UCSD-AML1 (cell line): ENCODE data around the gene UMOD.
"Not testable (repeated sequence)": the region's sequence is repeated elsewhere in the genome, so short reads cannot be mapped to it uniquely, and the experiment has no call there.

ENCODE experiments used
- DNase-seq: peaks from one replicate; lab custom pipeline; 2025; ENCODE audit not compliant: unreplicated experiment; lab: John Stamatoyannopoulos, UW

Gene UMOD

DNA sequence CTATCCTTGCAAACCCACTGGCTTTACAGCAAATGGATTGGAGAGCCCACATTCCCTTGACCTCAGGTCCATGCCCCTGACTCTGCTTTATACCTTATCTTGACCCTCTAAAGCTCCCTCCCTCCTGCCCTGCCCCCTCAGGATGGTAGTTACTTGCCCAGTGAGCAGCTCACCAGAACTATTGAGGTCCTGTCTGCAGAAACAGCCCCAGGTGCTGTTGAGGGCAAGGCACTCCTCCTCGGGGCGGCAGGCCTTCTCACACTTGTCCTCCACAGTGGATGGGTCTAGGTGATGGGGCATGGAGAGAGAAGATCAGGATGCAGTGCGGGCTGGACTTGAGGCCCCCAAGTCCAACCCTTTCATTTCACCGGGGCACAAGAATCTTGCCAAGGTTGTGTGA is 29.8 kb downstream of the UMOD start:
- DNase-seq, result no peak

DNA sequence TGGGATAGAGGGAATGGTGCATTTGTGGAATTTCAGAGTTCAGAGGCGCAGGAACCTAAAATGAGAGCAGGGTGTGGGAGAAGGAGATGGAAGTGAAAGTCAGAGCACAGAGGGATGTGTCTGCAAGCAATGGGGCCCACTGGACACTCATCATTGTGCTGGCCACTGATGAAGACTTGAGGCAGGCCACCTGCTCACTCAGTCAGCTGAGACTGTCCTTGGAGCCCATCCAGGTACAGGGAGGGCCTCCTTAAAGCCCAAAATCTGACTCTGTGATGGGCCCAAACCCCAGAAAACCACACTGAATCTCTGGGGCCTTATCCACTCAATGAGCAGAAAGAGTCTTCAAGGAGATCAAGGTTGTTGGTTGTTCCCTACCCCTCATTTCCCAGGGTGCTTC is 30.8 kb downstream of the UMOD start:
- DNase-seq, result no peak

DNA sequence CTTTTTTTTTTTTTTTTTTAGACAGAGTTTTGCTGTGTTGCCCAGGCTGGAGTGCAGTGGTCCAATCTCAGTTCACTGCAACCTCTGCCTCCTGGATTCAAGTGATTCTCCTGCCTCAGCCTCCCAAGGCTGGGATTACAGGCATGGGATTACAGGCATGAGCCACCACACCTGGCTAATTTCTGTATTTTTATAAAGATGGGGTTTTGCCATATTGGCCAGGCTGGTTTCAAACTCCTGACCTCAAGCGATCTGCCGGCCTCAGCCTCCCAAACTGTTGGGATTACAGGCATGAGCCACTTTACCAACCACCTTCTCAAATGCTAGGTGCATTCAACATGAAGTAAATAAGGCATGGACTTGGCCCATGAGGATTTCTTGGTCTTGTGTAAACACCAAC is 31.5 kb downstream of the UMOD start:
- not testable (repeated sequence) for DNase-seq

- no peak for DNase-seq
Measured at GRCh38 chr16:20320592-20320991, 31.9 kb downstream of the UMOD start.

GRCh38 chr16:20320178-20320577 is 32.3 kb downstream of the UMOD start:
- no peak for DNase-seq

DNA sequence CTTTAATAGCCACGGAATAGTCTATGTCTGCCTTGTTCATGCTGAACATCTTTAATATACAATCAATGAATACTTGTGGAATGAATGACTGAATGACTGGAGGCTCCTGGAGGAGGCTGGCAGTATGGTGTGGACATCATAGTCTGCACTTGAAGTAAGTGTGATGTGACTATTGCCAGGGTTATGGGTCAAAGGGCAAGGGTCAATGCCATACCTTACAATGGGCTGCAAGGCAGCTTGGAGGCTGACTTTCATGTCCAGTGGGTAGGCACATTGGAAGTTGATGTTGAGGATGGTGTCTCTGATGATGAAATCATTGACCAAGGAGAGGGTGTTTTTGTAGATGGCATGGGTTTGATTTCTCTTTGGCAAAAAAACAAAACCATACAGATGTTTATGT is 33.1 kb downstream of the UMOD start:
- DNase-seq, result no peak

- DNase-seq, result no peak
Measured at GRCh38 chr16:20318437-20318836, 34.1 kb downstream of the UMOD start.

GRCh38 chr16:20318006-20318405 is 34.5 kb downstream of the UMOD start:
- DNase-seq, result no peak

DNA sequence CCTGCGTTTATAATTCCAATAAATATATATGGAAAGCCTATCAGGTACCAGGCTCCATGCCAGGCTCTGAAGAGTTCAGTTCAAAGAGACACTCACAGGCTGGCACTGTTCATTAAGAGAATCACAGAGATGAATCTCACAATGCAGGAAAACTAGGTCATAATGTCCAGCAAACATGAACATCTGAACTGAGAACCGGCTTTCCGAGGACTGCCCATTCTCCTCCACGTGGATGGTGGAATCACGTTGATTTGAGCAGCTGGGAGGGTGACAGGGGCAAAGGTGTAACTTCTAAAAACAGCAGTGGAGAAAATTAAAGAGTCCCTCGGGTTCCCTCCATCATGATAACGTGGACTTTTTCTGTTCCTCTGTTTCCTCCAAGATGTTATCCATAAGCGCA is 35.4 kb downstream of the UMOD start:
- DNase-seq, result no peak

DNA sequence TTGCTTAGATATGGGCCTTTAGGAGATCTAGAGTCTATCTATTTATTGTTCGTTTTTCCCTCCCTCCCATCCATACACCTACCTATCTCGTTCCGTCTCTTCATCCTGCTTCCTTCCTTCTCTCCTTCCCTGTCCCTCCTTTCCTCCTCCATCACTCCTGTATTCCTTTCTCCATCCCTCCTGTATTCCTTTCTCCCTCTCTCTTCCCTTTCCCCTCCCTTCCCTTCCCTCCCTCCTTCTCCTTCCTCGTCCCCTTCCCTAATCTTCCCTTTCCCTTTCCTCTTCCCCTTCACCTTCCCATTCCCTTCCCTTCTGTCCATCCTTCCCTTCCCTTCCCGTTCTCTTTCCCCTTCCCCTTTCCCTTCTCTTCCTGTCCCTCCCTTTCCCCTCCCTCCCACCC is 35.8 kb downstream of the UMOD start:
- DNase-seq, result no peak

DNA sequence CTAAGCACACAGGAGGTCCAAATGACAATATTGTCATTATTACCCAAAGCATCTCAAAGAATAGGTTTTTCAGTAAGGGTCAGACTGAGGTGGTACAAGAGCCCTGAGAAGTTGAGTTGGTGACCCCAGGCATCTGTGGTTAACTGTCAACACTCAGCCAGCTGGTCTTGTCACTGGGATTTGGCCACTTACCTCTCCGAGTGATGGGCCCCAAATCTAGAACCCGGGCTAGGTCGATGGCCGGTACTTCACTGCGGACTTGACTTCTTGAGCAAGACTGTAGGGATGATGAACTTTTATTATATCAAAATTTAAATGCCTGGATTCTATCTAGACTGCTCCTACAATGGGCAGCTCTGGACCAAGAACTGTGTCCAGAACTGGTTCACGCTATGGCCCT is 36.8 kb downstream of the UMOD start:
- DNase-seq, result no peak

- DNase-seq, result no peak
Measured at GRCh38 chr16:20314575-20314974, 37.9 kb downstream of the UMOD start.

GRCh38 chr16:20313741-20314140 is 38.8 kb downstream of the UMOD start:
- no peak for DNase-seq

DNA sequence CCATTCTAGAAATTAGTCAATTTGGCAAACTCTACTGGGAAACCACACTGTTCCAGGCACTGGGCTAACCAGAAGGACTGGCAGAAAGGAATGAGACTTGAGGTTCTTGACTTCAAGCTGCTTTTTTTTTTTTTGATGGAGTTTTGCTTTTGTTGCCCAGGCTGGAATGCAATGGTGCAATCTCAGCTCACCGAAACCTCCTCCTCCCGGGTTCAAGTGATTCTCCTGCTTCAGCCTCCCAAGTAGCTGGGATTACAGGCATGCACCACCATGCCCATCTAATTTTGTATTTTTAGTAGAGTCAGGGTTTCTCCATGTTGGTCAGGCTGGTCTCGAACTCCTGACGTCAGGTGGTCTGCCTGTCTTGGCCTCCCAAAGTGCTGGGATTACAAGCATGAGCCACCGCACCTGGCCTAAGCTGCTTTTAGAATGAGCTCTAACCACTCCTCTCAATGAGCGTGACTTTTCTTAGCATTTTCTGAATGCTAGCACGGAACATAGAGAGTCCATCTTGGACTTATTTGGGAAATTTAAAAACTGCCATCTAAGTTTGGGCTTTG is 39.9 kb downstream of the UMOD start:
- DNase-seq, result not testable (repeated sequence)

GRCh38 chr16:20311548-20311947 is 41.0 kb downstream of the UMOD start:
- DNase-seq, result no peak

GRCh38 chr16:20310421-20311395 is 41.8 kb downstream of the UMOD start:
- DNase-seq, result no peak

GRCh38 chr16:20309786-20310185 is 42.7 kb downstream of the UMOD start:
- DNase-seq, result no peak

DNA sequence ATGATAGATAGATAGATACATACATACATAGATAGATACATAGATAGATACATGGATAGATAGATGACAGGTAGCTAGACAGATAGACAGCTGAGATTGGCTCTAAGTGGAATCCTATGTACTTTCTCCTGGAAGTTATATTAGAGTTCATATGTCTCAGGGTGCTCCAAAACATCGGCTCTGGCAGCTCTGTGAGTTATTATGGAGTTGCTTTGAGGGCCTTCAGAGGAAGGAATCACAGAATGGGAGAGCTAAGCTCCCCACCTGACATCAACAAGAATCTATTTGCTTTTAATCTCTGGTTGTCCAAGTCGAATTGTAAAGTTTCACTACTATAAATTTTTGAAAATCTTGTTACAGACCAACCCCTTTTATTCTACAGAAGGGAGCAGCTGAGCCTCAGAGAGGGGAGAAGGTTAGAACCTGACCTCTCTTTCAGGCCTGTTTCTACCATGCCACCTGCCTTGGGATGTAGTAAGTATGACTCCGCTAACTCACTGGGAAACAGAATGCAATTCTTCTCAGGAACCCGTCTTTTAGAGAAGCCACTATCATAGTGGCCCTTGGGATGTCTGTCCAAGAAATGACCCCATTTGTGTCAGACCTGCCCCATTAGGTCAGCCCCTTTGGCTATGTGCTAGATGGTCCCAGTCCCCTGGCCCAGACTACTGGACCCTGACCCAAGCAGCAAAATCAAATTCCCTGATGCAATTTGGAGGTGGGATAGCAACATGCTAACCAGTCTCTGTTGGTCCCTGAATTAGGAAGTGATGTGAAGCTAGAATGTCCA is 43.5 kb downstream of the UMOD start:
- DNase-seq, result no peak

- DNase-seq, result no peak
Measured at GRCh38 chr16:20308266-20308665, 44.2 kb downstream of the UMOD start.

DNA sequence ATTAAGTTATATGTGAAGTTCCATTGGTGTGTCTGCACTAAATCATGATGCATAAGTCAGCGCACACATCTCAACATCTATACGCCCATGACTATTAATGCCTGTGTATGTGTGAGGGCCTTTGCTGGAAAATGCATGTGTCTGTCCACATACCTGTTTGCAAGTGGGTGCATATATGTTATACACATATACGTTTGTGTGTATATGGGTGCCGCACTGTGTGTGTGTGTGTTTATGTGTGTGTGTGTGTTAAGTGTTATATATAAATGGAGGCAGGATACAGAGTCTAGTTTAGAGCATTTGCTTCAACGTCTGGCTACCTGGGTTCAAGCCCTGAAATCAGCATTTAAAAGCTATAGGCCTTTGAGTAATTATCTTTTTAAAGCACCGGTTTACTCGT is 44.7 kb downstream of the UMOD start:
- no peak for DNase-seq

DNA sequence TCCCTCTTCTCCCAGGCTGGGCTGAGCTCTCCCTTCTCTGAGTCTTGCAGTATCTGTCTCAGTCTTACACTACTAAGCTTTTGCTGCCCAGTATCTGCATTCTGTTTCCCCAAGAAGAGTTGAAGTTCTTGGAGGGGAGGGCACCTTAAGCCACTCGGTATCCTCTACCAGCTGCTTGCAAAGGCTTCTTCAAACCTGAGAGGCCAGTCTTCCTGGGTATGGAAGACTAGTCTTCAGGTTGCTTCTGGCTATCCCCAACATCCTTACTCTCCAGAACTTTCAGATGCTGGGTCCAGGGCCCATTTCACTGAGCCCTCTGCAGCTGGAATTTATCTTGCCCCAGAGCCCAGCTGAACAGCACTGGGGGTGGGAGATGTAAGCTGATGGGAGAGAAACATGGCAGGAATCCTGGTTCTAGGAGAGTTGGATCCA is 45.3 kb downstream of the UMOD start:
- no peak for DNase-seq

GRCh38 chr16:20306401-20306800 is 46.1 kb downstream of the UMOD start:
- no peak for DNase-seq
